Adipose tissue (tissue), 3 donors: ENCODE data around the gene PCGF2. TPM values are rescaled to one million over a fixed set of nuclear protein-coding genes. Genes with fewer than 3 reads are reported as not detected.

Experiments
- H3K27ac ChIP-seq: one replicate; pipeline ENCODE4 v1.5.1; 2013; ENCODE audit warnings: low read depth, low read length
- WGBS, 3 donors: extraction: QIAGEN DNeasy Blood & Tissue Kit; methylation state at CpG; one replicate each; pipeline ENCODE4 v1.1.7; 2013; 5-methylcytosine and 5-hydroxymethylcytosine counted together
- polyA plus RNA-seq, 3 donors: library from polyadenylated mRNA; stranded (reverse); fragments of 200-250 nt; gene quantifications; one replicate each; pipeline ENCODE4 v1.2.3, GENCODE V29; 2013
- donor health status: healthy with polysubstance abuse.
- donor health status: Bipolar disorder and iron deficiency.
- donor health status: healthy.

The PCGF2 gene
- polyA plus RNA-seq, 3 donors = 10.9 to 61.1 (median 15.8) TPM

DNA sequence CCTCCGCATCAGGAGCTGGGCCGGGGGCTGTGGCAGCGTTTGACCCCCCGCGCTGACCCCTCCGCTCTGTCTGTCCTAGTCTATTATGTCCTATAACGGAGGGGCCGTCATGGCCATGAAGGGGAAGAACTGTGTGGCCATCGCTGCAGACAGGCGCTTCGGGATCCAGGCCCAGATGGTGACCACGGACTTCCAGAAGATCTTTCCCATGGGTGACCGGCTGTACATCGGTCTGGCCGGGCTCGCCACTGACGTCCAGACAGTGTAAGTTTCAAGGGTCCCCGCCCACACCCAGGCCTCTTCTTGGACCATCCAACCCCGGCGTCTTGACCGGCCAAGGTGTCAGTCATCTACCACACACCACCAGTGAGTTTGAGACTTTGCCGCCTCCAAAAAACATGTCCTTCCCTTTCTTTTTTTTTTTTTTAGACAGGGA is 5.0 kb upstream of the PCGF2 start:
- WGBS, 3 donors = 6 to 8% (median 6%) methylated on average over 22 of the region's 22 CpGs
- H3K27ac ChIP-seq = peak overlapping the region; percentile 86

- H3K27ac ChIP-seq = peak within 1 kb of the TSS; percentile 86
- 0% methylated on average over 44 of the region's 44 CpGs for WGBS, 3 donors
These were observed 4.4 kb upstream of the PCGF2 start, which contains the start of gene PSMB3 for GRCh38 chr17:38752308-38753070. Gene PSMB3 (plus strand): TSS chr17:38752741. CDS start chr17:38752827, 86 bp downstream.

- H3K27ac ChIP-seq = peak overlapping the region; percentile 80
- WGBS, 3 donors = 0 to 1% (median 0%) methylated on average over 44 of the region's 44 CpGs
These were observed 3.7 kb upstream of the PCGF2 start for GRCh38 chr17:38751808-38752307.

- H3K27ac ChIP-seq = no peak overlapping the region
- 5 to 10% (median 6%) methylated on average over 10 of the region's 10 CpGs for WGBS, 3 donors
These were observed 3.1 kb upstream of the PCGF2 start for GRCh38 chr17:38751144-38751807.

DNA sequence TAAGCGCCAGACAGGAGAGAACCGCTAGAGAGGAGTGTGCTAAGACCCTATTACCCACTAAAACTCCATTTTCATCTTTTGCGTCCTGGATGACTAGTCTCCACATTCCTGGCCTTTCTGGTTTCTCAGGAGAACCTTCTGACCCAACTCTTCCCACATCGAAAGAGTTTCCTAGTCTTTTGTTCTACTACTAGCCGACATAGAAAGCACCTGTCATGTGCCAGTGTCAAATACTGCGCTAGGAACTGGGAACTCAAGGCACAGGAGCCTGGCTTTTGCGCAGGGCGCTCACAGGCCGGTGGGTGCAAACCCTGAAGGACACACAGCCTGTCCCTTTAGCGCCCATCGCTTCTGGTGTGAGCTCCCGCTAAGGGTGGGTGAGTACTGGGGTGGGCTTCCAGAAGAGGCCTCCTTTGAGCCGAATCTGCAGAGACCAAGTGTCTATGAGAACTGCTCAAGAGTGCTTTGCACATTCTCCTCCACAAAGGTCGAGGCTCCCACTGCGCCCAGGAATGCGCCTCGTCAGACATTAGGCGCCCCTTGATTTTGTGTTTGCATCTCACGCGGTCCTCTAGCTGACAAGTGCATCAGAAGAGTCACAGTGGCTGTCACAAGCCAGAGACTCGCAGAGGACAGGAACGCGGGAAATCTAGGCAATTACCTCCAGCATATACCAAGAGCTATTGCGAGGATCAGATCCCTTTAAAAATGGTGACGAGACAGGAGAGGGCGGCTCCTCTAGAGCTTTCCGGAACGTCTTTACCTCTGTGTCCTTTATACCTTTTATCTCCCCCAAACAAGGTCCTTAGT is 2.4 kb upstream of the PCGF2 start:
- H3K27ac ChIP-seq = no peak overlapping the region
- 22 to 40% (median 22%) methylated on average over 28 of the region's 28 CpGs for WGBS, 3 donors

GRCh38 chr17:38750044-38750311 is 1.8 kb upstream of the PCGF2 start:
- WGBS, 3 donors = 4 to 9% (median 5%) methylated on average over 12 of the region's 12 CpGs
- no peak overlapping the region for H3K27ac ChIP-seq

DNA sequence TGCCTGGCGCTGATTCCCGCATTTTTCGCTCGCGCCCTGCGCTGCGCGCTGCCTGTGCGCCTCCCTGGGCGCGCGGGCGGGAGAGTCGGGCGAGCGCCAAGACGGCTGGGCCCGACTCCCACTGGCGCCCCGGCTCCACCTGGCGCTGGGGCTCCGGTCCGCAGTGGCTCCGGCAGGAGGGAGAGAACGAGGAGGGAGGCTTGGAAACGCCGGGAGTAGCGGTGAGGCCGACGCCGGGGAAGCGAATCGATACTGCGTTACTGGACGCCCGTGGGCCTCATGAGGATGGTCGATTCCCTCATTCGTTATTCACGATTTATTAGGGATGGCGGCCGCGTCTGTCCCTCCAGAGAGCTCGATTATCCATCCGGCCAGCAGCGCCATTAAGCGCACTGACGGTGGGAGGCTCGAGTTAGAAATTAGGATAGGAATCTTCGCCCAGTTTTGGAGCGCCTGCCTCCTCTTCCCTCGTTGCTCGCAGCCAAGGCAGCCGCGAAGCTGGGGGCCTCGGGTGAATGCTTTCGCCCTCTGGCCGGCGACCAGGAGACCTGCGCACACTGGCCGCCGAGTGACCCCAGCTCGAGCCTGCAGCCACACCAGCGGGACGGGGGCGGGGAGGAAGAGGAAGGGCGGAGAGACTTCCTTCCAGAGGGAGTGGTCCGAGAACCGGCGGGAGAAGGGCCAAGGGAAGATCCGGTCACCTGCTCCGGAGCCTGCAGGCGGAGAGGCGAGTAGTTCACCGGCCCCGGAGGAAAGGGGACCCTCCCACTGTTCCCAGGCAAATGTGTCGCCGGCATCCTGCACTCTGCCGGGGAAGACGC is 1.3 kb upstream of the PCGF2 start:
- WGBS, 3 donors = 0 to 1% (median 0%) methylated on average over 78 to 79 of the region's 79 CpGs
- peak overlapping the region; percentile 11 for H3K27ac ChIP-seq

- 1% methylated on average over 30 to 32 of the region's 32 CpGs for WGBS, 3 donors
These were observed 721 bp upstream of the PCGF2 start for GRCh38 chr17:38748892-38749222.

GRCh38 chr17:38747463-38748148 is 530 bp downstream of the PCGF2 start:
- 0 to 1% (median 0%) methylated on average over 50 to 60 of the region's 64 CpGs for WGBS, 3 donors
- H3K27ac ChIP-seq = no peak overlapping the region

More at GRCh38 chr17:38748892-38749222, 721 bp upstream of the PCGF2 start:
- H3K27ac ChIP-seq = peak overlapping the region; percentile 84

GRCh38 chr17:38746849-38747462 is 1.2 kb downstream of the PCGF2 start:
- H3K27ac ChIP-seq = no peak overlapping the region
- WGBS, 3 donors = 4 to 6% (median 5%) methylated on average over 19 to 21 of the region's 21 CpGs

- no peak overlapping the region for H3K27ac ChIP-seq
- 41 to 59% (median 55%) methylated on average over 8 of the region's 8 CpGs for WGBS, 3 donors
These were observed 1.9 kb downstream of the PCGF2 start for GRCh38 chr17:38746004-38746848.

GRCh38 chr17:38745545-38745944 is 2.6 kb downstream of the PCGF2 start:
- 36 to 55% (median 41%) methylated on average over 4 of the region's 4 CpGs for WGBS, 3 donors
- no peak overlapping the region for H3K27ac ChIP-seq

GRCh38 chr17:38743556-38744171 is 4.5 kb downstream of the PCGF2 start:
- no peak overlapping the region for H3K27ac ChIP-seq
- 46 to 83% (median 73%) methylated on average over 4 of the region's 4 CpGs for WGBS, 3 donors

DNA sequence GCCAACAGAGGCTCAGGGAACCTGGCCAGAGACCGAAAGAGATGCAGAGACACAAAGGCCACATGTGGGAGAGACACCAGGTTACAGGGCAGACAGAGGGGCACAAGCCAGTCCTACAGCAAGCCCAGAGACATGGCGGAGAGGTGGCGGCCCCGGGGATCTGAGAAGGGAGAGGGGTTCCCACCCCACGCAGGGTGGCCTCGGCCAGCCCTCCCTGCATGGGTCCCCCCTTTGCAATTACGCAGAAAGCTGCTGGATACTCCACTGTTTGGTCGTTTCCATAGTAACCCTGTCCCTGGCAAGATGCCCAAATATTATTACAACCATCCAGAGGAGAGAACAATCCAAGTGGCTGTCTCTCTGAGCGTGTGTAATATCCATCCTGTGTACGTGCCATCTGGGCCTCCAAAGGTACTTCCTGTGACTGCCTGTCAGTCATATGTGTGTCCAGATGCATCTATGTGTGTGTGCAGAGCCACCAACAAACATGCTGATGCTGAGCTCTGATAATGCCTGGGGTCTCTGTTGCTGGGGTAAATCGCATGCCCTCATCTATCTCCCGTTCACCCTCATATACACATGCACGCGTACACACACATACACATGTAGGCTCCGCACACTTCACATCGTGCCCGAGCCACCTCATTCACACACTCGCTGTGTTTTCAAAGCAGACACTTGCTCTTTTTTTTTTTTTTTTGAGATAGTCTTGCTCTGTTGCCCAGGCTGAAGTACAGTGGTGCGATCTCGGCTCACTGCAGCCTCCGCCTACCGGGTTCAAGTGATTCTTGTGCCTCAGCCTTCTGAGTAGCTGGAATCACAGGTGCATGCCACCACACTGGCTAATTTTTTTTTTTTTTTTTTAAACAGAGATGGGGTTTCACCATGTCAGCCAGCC is 5.5 kb downstream of the PCGF2 start:
- H3K27ac ChIP-seq = peak overlapping the region; percentile 56
- 33 to 53% (median 50%) methylated on average over 22 of the region's 22 CpGs for WGBS, 3 donors

GRCh38 chr17:38741921-38742410 is 6.2 kb downstream of the PCGF2 start:
- WGBS, 3 donors = 13 to 47% (median 43%) methylated on average over 7 of the region's 7 CpGs
- H3K27ac ChIP-seq = peak overlapping the region; percentile 56
